GM10266 (cell line): ENCODE data around the gene FOXN3.
"Not testable (repeated sequence)": the region's sequence is repeated elsewhere in the genome, so short reads cannot be mapped to it uniquely, and the experiment has no call there.

Experiments
- DNase-seq: peaks from one replicate; pipeline ENCODE4 v3.0.0; 2012; ENCODE audit errors: extremely low spot score
- CTCF ChIP-seq: IDR thresholded peaks from 2 replicates; pipeline ENCODE4 v1.5.1; 2012; ENCODE audit warnings: mild to moderate bottlenecking, low read depth; ENCODE audit not compliant: control insufficient read depth, insufficient read depth; ENCODE audit errors: missing control alignments

The FOXN3 gene

GRCh38 chr14:89112720-89113119, 304.3 kb downstream of the FOXN3 start:
- DNase-seq = no peak
- no peak for TF ChIP-seq CTCF

- DNase-seq = not testable (repeated sequence)
Observed at GRCh38 chr14:89111766-89112543, 305.1 kb downstream of the FOXN3 start.

GRCh38 chr14:89111232-89111631, 305.8 kb downstream of the FOXN3 start:
- not testable (repeated sequence) for DNase-seq

GRCh38 chr14:89110110-89110509, 306.9 kb downstream of the FOXN3 start:
- TF ChIP-seq CTCF = no peak

GRCh38 chr14:89108608-89109007, 308.4 kb downstream of the FOXN3 start:
- no peak for TF ChIP-seq CTCF
- DNase-seq = no peak

More at GRCh38 chr14:89110110-89110509, 306.9 kb downstream of the FOXN3 start:
- no peak for DNase-seq

GRCh38 chr14:89107626-89108025, 309.4 kb downstream of the FOXN3 start:
- no peak for DNase-seq
- no peak for TF ChIP-seq CTCF
